ENCODE data around the gene NGRN. TPM values are rescaled to one million over a fixed set of nuclear protein-coding genes. Genes with fewer than 3 reads are reported as not detected.

The NGRN gene
- total RNA-seq, 4 donors from 2014 or later: 27.7 to 58.3 (median 44.5) TPM

DNA sequence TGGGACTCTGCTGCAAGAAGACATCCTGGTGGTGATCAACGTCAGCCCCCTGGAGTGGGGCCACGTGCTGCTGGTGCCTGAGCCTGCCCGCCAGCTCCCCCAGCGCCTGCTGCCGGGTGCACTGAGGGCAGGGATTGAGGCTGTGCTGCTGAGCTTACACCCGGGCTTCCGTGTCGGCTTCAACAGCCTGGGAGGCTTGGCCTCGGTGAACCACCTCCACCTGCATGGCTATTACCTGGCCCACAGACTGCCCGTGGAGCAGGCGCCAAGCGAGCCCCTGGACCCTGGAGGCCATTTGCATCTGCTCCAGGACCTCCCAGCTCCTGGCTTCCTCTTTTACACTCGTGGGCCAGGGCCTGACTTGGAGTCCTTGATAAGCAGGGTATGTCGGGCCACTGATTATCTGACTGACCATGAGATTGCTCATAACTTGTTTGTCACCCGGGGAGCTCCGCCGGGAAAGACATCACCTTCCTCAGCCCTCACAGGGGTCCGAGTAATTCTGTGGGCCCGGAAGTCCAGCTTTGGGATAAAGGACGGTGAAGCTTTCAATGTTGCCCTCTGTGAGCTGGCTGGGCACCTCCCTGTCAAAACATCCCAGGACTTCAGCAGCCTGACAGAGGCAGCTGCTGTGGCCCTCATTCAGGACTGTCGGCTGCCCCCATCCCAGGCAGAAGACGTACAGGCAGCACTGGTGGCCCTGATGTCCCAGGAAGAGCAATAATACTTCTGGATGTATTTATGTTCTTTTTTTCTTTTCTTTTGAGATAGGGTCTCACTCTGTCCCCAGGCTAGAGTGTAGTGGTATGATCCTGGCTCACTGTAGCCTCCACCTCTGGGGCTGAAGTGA lies 23.9 kb upstream of the NGRN start:
- intact Hi-C loops (cut with DNase I; ENCODE audit: low total_unique reads): no loop called here
- Histone ChIP-seq H3K36me3 (peaks cover 0 to 20% (median 1%) of the 10 kb centered on the region in 4 donors), H3K27me3 (no peaks in the 10 kb centered on the region), H3K4me1 (no peaks in the 10 kb centered on the region), H3K9me3 (no peaks in the 10 kb centered on the region), H3K27ac (no peak overlapping the region), H3K4me3 (no peak overlapping the region)
- in situ Hi-C loops (cut with MboI; ENCODE audit: low pct_ligation_motif_present in 1 of 4, low pct_unique_long_range_greater_than_20kb in 1 of 4, low sequenced_read_pairs in 3 of 4): no loop called here
- no peak for DNase-seq
- no peak for TF ChIP-seq POLR2AphosphoS5 (IDR thresholded peaks at IDR 0.05)
- TF ChIP-seq, protein P1, sequence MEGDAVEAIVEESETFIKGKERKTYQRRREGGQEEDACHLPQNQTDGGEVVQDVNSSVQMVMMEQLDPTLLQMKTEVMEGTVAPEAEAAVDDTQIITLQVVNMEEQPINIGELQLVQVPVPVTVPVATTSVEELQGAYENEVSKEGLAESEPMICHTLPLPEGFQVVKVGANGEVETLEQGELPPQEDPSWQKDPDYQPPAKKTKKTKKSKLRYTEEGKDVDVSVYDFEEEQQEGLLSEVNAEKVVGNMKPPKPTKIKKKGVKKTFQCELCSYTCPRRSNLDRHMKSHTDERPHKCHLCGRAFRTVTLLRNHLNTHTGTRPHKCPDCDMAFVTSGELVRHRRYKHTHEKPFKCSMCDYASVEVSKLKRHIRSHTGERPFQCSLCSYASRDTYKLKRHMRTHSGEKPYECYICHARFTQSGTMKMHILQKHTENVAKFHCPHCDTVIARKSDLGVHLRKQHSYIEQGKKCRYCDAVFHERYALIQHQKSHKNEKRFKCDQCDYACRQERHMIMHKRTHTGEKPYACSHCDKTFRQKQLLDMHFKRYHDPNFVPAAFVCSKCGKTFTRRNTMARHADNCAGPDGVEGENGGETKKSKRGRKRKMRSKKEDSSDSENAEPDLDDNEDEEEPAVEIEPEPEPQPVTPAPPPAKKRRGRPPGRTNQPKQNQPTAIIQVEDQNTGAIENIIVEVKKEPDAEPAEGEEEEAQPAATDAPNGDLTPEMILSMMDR (IDR thresholded peaks at IDR 0.05): no peak
- no peak for TF ChIP-seq EP300 (IDR thresholded peaks at IDR 0.05; ENCODE audit: low read depth)
- TF ChIP-seq POLR2A (IDR thresholded peaks at IDR 0.05): no peak
- WGBS, 2 donors (ENCODE audit: low coverage in 1 of 2): 85% methylated on average over 20 of the region's 22 CpGs; no CpG with 5 or more reads in 1 of the 2 donors

DNA sequence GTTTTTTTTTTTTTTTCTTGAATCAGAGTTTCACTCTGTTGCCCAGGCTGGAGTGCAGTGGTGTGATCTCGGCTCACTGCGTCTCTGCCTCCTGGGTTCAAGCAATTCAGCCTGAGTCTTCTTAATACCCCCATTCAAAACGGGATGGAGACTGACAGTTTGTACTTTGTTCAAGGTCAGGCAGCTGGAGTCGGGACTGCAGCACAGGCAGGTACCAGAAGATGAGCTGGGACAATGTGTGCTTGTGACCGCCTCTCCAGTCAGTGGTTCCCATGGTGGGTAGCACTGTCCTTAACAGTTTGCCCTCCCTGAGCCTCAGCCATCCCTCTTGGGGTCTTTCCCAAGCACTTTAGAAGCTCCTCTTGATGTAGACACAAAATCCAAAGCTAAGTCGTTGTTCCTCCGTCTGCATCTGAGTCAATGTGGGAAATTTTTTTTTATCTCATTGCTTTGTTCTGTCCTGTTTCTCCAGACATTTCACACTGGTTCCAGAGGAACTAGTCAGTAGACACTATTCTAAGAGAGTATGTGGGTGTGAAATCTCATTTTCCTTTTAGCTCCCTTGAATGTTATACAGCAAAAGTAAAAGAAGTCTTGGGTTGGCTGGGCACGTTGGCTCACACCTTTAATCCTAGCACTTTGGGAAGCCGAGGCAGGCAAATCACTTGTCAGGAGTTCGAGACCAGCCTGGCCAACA lies 21.4 kb upstream of the NGRN start:
- in situ Hi-C loops (cut with MboI; ENCODE audit: low pct_ligation_motif_present in 1 of 4, low pct_unique_long_range_greater_than_20kb in 1 of 4, low sequenced_read_pairs in 3 of 4) (no loop called here), intact Hi-C loops (cut with DNase I; ENCODE audit: low total_unique reads) (no loop called here)
- WGBS, 2 donors (ENCODE audit: low coverage in 1 of 2): 78 to 89% methylated on average over 7 to 10 of the region's 10 CpGs

DNA sequence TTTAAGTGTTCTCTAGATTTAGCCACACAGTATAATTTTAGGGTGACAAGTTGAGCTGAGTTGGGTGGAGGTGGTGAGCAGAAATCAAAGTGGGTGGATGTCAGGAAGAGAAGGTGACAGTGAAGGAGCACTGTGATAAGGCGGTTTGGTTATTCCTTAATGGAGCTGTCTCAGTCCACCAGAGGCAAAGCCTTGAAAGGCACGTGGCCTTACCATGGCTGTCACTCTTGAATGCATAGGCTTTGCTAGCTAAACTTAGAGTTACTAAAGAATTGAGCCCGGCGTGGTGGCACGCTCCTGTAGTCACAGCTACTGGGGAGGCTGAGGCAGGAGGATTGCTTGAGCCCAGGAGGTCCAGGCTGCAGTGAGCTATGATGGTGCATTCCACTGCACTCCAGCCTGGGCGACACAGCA lies 16.7 kb upstream of the NGRN start:
- Histone ChIP-seq H3K9me3 (no peaks in the 10 kb centered on the region), H3K36me3 (no peaks in the 10 kb centered on the region), H3K27ac (peak overlapping the region; percentile 32 to 71 (median 64)), H3K4me3 (peak overlapping the region in 3 of 4 donors; percentile 45 to 89 (median 47)), H3K27me3 (no peaks in the 10 kb centered on the region), H3K4me1 (peaks cover 0 to 23% (median 7%) of the 10 kb centered on the region in 4 donors)
- 73 to 80% methylated on average over 1 to 6 of the region's 6 CpGs for WGBS, 2 donors (ENCODE audit: low coverage in 1 of 2)
- in situ Hi-C loops (cut with MboI; ENCODE audit: low pct_ligation_motif_present in 1 of 4, low pct_unique_long_range_greater_than_20kb in 1 of 4, low sequenced_read_pairs in 3 of 4) (no loop called here), intact Hi-C loops (cut with DNase I; ENCODE audit: low total_unique reads) (no loop called here)
- no peak for DNase-seq
- TF ChIP-seq EP300 (IDR thresholded peaks at IDR 0.05; ENCODE audit: low read depth) (no peak), POLR2A (IDR thresholded peaks at IDR 0.05) (no peak), POLR2AphosphoS5 (IDR thresholded peaks at IDR 0.05) (no peak)
- TF ChIP-seq, protein P1 (IDR thresholded peaks at IDR 0.05): no peak

More for the DNA sequence above, 21.4 kb upstream of the NGRN start:
- H3K27me3 ChIP-seq: no peaks in the 10 kb centered on the region
- no peak overlapping the region for H3K27ac ChIP-seq
- no peak overlapping the region for H3K4me3 ChIP-seq
- TF ChIP-seq POLR2A (IDR thresholded peaks at IDR 0.05): no peak
- no peak for TF ChIP-seq EP300 (IDR thresholded peaks at IDR 0.05; ENCODE audit: low read depth)
- no peak for TF ChIP-seq POLR2AphosphoS5 (IDR thresholded peaks at IDR 0.05)
- TF ChIP-seq, protein P1 (IDR thresholded peaks at IDR 0.05): no peak
- peaks cover 0 to 7% (median 0%) of the 10 kb centered on the region in 4 donors for H3K36me3 ChIP-seq
- peaks cover 0 to 5% (median 0%) of the 10 kb centered on the region in 4 donors for H3K4me1 ChIP-seq
- H3K9me3 ChIP-seq: no peaks in the 10 kb centered on the region
- no peak for DNase-seq

DNA sequence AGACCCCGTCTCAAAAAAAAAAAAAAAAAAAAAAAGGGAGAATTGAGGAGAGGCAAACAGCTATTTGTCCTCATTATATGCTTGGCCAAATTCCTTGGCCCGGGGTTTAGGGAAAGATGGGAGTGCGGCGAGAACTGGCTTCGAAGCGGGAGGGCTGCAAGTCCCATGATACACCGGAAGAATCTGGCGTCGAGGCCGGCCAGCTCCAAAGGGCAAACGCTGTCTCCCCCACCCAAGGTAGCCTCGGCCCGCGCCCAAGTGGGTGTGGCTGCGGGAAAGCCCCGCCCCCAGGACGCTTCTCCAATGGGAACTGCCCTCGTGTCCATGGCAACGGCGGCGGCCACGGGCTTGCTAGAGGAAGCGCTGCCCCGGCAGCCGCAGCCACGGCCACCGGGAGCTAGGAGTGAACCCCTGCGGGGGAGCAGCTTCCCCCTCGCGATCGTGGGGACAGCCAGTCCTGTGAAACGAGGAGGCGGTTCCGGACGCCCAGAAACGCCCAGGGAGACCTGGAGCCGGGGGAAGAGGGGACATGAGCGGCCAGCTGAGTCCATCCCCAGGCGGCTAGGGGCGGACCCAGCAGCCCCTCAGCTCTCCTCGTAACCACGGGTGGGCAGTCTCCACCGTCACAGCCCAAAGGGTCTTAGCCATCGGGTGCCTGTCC lies 16.1 kb upstream of the NGRN start, which contains the start of gene TTLL13:
Gene TTLL13 (plus strand): TSS at position 354 of the 661 bp plus-strand sequence. CDS start 1,075 bp downstream, outside the sequence.
- no peaks in the 10 kb centered on the region for H3K27me3 ChIP-seq
- H3K4me3 ChIP-seq: peak within 1 kb of the TSS; percentile 42 to 89 (median 46)
- H3K9me3 ChIP-seq: no peaks in the 10 kb centered on the region
- intact Hi-C loops (cut with DNase I; ENCODE audit: low total_unique reads): no loop called here
- no peaks in the 10 kb centered on the region for H3K36me3 ChIP-seq
- peak; percentile 97 for DNase-seq
- in situ Hi-C loops (cut with MboI; ENCODE audit: low pct_ligation_motif_present in 1 of 4, low pct_unique_long_range_greater_than_20kb in 1 of 4, low sequenced_read_pairs in 3 of 4): no loop called here
- peaks cover 0 to 23% (median 7%) of the 10 kb centered on the region in 4 donors for H3K4me1 ChIP-seq
- no peak for TF ChIP-seq EP300 (IDR thresholded peaks at IDR 0.05; ENCODE audit: low read depth)
- peak; percentile 49 to 80 (median 50) for TF ChIP-seq POLR2AphosphoS5 (IDR thresholded peaks at IDR 0.05)
- TF ChIP-seq, protein P1 (IDR thresholded peaks at IDR 0.05): peak in 2 of 5 experiments; percentile 26 to 29
- TF ChIP-seq POLR2A (IDR thresholded peaks at IDR 0.05): peak; percentile 29
- WGBS, 2 donors (ENCODE audit: low coverage in 1 of 2): 2 to 3% methylated on average over 6 to 43 of the region's 44 CpGs
- H3K27ac ChIP-seq: peak within 1 kb of the TSS; percentile 32 to 71 (median 64)
